GM12878 (cell line): ENCODE results near the gene RYK. TPM values are rescaled to one million over a fixed set of nuclear protein-coding genes. Genes with fewer than 3 reads are reported as not detected.

Source experiments
- ATAC-seq: fragments of 200-7000 bp; cut with Tn5 transposase; 3 replicates; pipeline ENCODE4 v1.9.1; 2020; ENCODE audit warnings: mild to moderate bottlenecking, moderate library complexity
- BruUV-seq: library from RNA; stranded (reverse); fragments of 400-500 nt; replicated peaks from 2 replicates; lab custom pipeline; 2021; lab: Mats Ljungman, UMichigan
- CTCF ChIA-PET: fragments of 300-600 bp; sonication (Branson Sonifier 250); formaldehyde crosslinking; extraction: SDS; loops from one replicate; lab custom pipeline; 2021; ENCODE audit warnings: inconsistent platforms; lab: Yijun Ruan, JAX
- POLR2A ChIA-PET: fragments of 350-600 bp; formaldehyde crosslinking; extraction: SDS; loops from one replicate; lab custom pipeline; 2021; ENCODE audit warnings: inconsistent platforms; lab: Charles Lee
- RAD21 ChIA-PET: fragments of 300-600 bp; sonication (Branson Sonifier 250); formaldehyde crosslinking; loops from one replicate; lab custom pipeline; 2023; ENCODE audit warnings: antibody characterized with exemption; ENCODE audit not compliant: unreplicated experiment; lab: Charles Lee
- SMC1A ChIA-PET: fragments of 300-600 bp; sonication (Branson Sonifier 250); formaldehyde crosslinking; loops from one replicate; lab custom pipeline; 2023; ENCODE audit not compliant: unreplicated experiment, uncharacterized antibody; lab: Charles Lee
- DNase-seq: peaks from one replicate; pipeline ENCODE4 v3.0.0-alpha.2; 2011; ENCODE audit warnings: low read depth, low spot score
- FAIRE-seq: peaks from 3 replicates; lab custom pipeline; 2011; peaks lifted over from hg19 to GRCh38; lab: Jason Lieb, UNC
- H2AFZ ChIP-seq: 2 replicates; pipeline ENCODE4 v1.6.0; 2011; ENCODE audit warnings: low read depth, low read length, control low read depth; ENCODE audit not compliant: control insufficient read depth
- H3K27ac ChIP-seq: 2 replicates; pipeline ENCODE4 v1.5.1; 2011; ENCODE audit warnings: control low read depth; ENCODE audit not compliant: control insufficient read depth, insufficient read depth
- H3K27me3 ChIP-seq, 2 experiments: replicated peaks in 1 of 2; 2 replicates each; pipeline versions ENCODE4 v1.6.0 to v1.6.1; 2011; ENCODE audit warnings: low read length in 1 of 2; ENCODE audit not compliant: control insufficient read depth in 2 of 2, insufficient read depth in 2 of 2
- H3K36me3 ChIP-seq, 2 experiments: 2 replicates each; pipeline ENCODE4 v1.5.1; 2011; ENCODE audit warnings: low read length in 1 of 2; ENCODE audit not compliant: control insufficient read depth in 2 of 2, insufficient read depth in 2 of 2
- H3K4me1 ChIP-seq: 2 replicates; pipeline ENCODE4 v1.6.1; 2011; ENCODE audit warnings: mild to moderate bottlenecking, low read length, moderate library complexity, mixed read lengths; ENCODE audit not compliant: control insufficient read depth, insufficient read depth
- H3K4me2 ChIP-seq: 2 replicates; pipeline ENCODE4 v1.6.0; 2011; ENCODE audit warnings: control low read depth; ENCODE audit not compliant: control insufficient read depth, insufficient read depth
- H3K4me3 ChIP-seq: fragments of 200-600 bp; sonication (generic); 2 replicates; pipeline ENCODE4 v1.5.1; 2016
- H3K79me2 ChIP-seq: 2 replicates; pipeline ENCODE4 v1.6.0; 2011; ENCODE audit warnings: low read length; ENCODE audit not compliant: control insufficient read depth, insufficient read depth
- H3K9ac ChIP-seq: 2 replicates; pipeline ENCODE4 v1.8.0; 2011; ENCODE audit warnings: low read length, control low read depth, mixed read lengths; ENCODE audit not compliant: control insufficient read depth, insufficient read depth
- H3K9me3 ChIP-seq: replicated peaks from 3 replicates; pipeline ENCODE4 v1.5.1; 2011; ENCODE audit warnings: mild to moderate bottlenecking, low read length; ENCODE audit not compliant: control insufficient read depth, insufficient read depth
- H4K20me1 ChIP-seq: 2 replicates; pipeline ENCODE4 v1.6.0; 2011; ENCODE audit not compliant: control insufficient read depth, insufficient read depth
- BCL11A ChIP-seq: IDR thresholded peaks from 2 replicates; pipeline ENCODE4 v1.6.1; 2011; ENCODE audit warnings: low read depth, low read length
- BCL3 ChIP-seq: IDR thresholded peaks from 2 replicates; pipeline ENCODE4 v1.6.1; 2011; ENCODE audit warnings: borderline replicate concordance, low read depth, mild to moderate bottlenecking, moderate library complexity, low read length; ENCODE audit not compliant: insufficient read depth, poor library complexity, severe bottlenecking
- BHLHE40 ChIP-seq, 2 experiments: fragments of 450-650 bp in 1 of 2; IDR thresholded peaks; 2 replicates each; pipeline ENCODE4 v1.6.1; 2011 to 2017; ENCODE audit warnings: low read depth in 2 of 2, borderline replicate concordance in 1 of 2, improper control_type of control experiment in 1 of 2, low read length in 1 of 2, mild to moderate bottlenecking in 1 of 2
- CBX3 ChIP-seq: fragments of 200-600 bp; sonication (generic); IDR thresholded peaks from 2 replicates; pipeline ENCODE4 v1.6.1; 2016; ENCODE audit warnings: low read depth, borderline replicate concordance
- FOS ChIP-seq: IDR thresholded peaks from 3 replicates; pipeline ENCODE4 v1.6.1; 2011; ENCODE audit warnings: borderline replicate concordance; ENCODE audit not compliant: insufficient read length; ENCODE audit errors: extremely low read depth
- FOXK2 ChIP-seq: fragments of 450-650 bp; IDR thresholded peaks from 2 replicates; pipeline ENCODE4 v1.6.1; 2017; ENCODE audit warnings: mild to moderate bottlenecking, moderate library complexity
- GATAD2B ChIP-seq: fragments of 450-650 bp; conservative IDR thresholded peaks from 2 replicates; pipeline ENCODE4 v1.6.1; 2017; ENCODE audit warnings: low read depth, mild to moderate bottlenecking, moderate library complexity
- KLF5 ChIP-seq: fragments of 450-650 bp; IDR thresholded peaks from 2 replicates; pipeline ENCODE4 v1.6.1; 2014; ENCODE audit warnings: mild to moderate bottlenecking; ENCODE audit not compliant: partially characterized antibody
- NFIC ChIP-seq: IDR thresholded peaks from 2 replicates; pipeline ENCODE4 v1.6.1; 2012; ENCODE audit warnings: low read depth, mild to moderate bottlenecking, inconsistent platforms, low read length, moderate library complexity
- NR2C1 ChIP-seq: fragments of 450-650 bp; IDR thresholded peaks from 2 replicates; pipeline ENCODE4 v1.6.1; 2017; ENCODE audit warnings: antibody characterized with exemption, mild to moderate bottlenecking, moderate library complexity
- NR2C2 ChIP-seq: IDR thresholded peaks from 2 replicates; pipeline ENCODE4 v1.6.1; 2011; ENCODE audit warnings: borderline replicate concordance, low read depth; ENCODE audit not compliant: control insufficient read depth, insufficient read length
- NR2F1 ChIP-seq: fragments of 450-650 bp; conservative IDR thresholded peaks from 2 replicates; pipeline ENCODE4 v1.6.1; 2017; ENCODE audit warnings: mild to moderate bottlenecking
- PKNOX1 ChIP-seq: fragments of 450-650 bp; IDR thresholded peaks from 2 replicates; pipeline ENCODE4 v1.6.1; 2016; ENCODE audit warnings: mild to moderate bottlenecking
- SIN3A ChIP-seq: IDR thresholded peaks from 2 replicates; pipeline ENCODE4 v1.6.1; 2012; ENCODE audit warnings: low read depth, low read length, improper control_type of control experiment
- WGBS: methylation state at CpG from one replicate; pipeline ENCODE4 v1.1.6; 2016; ENCODE audit warnings: low lambda C conversion rate; ENCODE audit not compliant: insufficient replicate concordance, insufficient coverage; ENCODE audit errors: missing lambda C conversion rate; 5-methylcytosine and 5-hydroxymethylcytosine counted together
- in situ Hi-C: fragments of 300-500 bp; cut with MboI; formaldehyde crosslinking; loops from 9 replicates; pipeline ENCODE4 v1.14.3; 2018; ENCODE audit warnings: mixed read lengths
- intact Hi-C: fragments of 100-400 bp; cut with micrococcal nuclease; formaldehyde crosslinking; loops from one replicate; pipeline ENCODE4 v1.14.2; 2022; ENCODE audit not compliant: unreplicated experiment
- polyA plus RNA-seq, 11 experiments: library from polyadenylated mRNA; depleted of rRNA in 4 of 11; unstranded in 6 of 11; stranded (reverse) in 5 of 11; fragments of >200 nt; fragmentation: Nextera tagmentation in 4 of 11; fragmentation: Illumina TruSeq in 1 of 11; extraction: Ambion mirVana in 4 of 11; extraction: Trizol in 1 of 11; gene quantifications; 1 replicate in 1 of 11; 2 replicates in 10 of 11; pipeline versions ENCODE4 v1.2.1 to v1.2.3, GENCODE V29; 2011 to 2016; ENCODE audit warnings: inconsistent platforms in 2 of 11, missing spikeins in 2 of 11, low read depth in 1 of 11
- total RNA-seq, 4 experiments: library from RNA; depleted of rRNA in 3 of 4; stranded (reverse); fragments of >200 nt in 3 of 4; fragmentation: Illumina TruSeq in 1 of 4; extraction: Trizol in 1 of 4; gene quantifications; 2 replicates each; pipeline versions ENCODE4 v1.2.1 to v1.2.3, GENCODE V29; 2013 to 2021

RYK gene
- total and polyA plus RNA-seq, 10 of the 15 experiments (the other 5 are each of a cell fraction or from before 2014, with no cell fraction given): 2.0 to 25.1 (median 11.1) TPM

- TF ChIP-seq KLF5 (no peak), GATAD2B (peak; percentile 60), FOXK2 (no peak), PKNOX1 (peak; percentile 33; the same call in 1 of the 2 replicates), BHLHE40 (IDR thresholded peaks at IDR 0.05; ENCODE audit: borderline replicate concordance in 1 of 2, low read depth in 2 of 2, low read length in 1 of 2) (peak; percentile 4 to 37; a peak in 1 of 4 replicates)
- TF ChIP-seq, all 136 proteins: peak for 10
Measured at GRCh38 chr3:134249935-134250716, 533 bp downstream of the RYK start (continued).

GRCh38 chr3:134249296-134249841 is 1.3 kb downstream of the RYK start:
- H3K9ac ChIP-seq: peak overlapping the region; percentile 43
- H3K9me3 ChIP-seq: no peaks in the 10 kb centered on the region
- peak overlapping the region; percentile 71 for H3K4me3 ChIP-seq
- no peaks in the 10 kb centered on the region for H3K36me3 ChIP-seq
- no peak overlapping the region for H2AFZ ChIP-seq
- BruUV-seq: TSS peak; percentile 62
- no peak overlapping the region for H3K27ac ChIP-seq
- WGBS: 4% methylated on average over 4 of the region's 4 CpGs
- H3K27me3 ChIP-seq: no peaks in the 10 kb centered on the region
- DNase-seq (no peak), FAIRE-seq (no peak), ATAC-seq (peak; percentile 10)
- in situ Hi-C loops: no loop called here
- POLR2A ChIA-PET: interaction anchor here (1.0 kb wide), 1 partner anchor 12 kb away, joined by 4 read pairs; no protein-coding TSS in a partner anchor
- intact Hi-C loops: no loop called here
- H3K4me2 ChIP-seq: peak overlapping the region; percentile 93
- H4K20me1 ChIP-seq: no peaks in the 10 kb centered on the region
- H3K4me1 ChIP-seq: peaks cover 9% of the 10 kb centered on the region
- RAD21 ChIA-PET: no interaction called here
- H3K79me2 ChIP-seq: peaks cover 3% of the 10 kb centered on the region
- SMC1A ChIA-PET: interaction anchor here (1.2 to 3.2 kb wide), 4 partner anchors 9 to 237 kb away, joined by 3 to 32 read pairs (median 4); no protein-coding TSS in a partner anchor
- CTCF ChIA-PET: interaction anchor here (1.2 to 3.8 kb wide), 3 partner anchors 11 to 37 kb away, joined by 5 to 13 read pairs (median 7); no protein-coding TSS in a partner anchor
- no peak for TF ChIP-seq NR2F1
- TF ChIP-seq BCL11A: no peak
- TF ChIP-seq SIN3A: no peak
- TF ChIP-seq NFIC: no peak
- TF ChIP-seq NR2C2: no peak
- no peak for TF ChIP-seq BCL3
- no peak for TF ChIP-seq CBX3
- TF ChIP-seq NR2C1: no peak
- TF ChIP-seq FOS: no peak
- TF ChIP-seq PKNOX1: no peak
